HepG2 (cell line): ENCODE results near the gene UST. TPM values are rescaled to one million over a fixed set of nuclear protein-coding genes. Genes with fewer than 3 reads are reported as not detected.

Experiments used
- CREM ChIP-seq, 2 experiments: sonication (generic) in 1 of 2; formaldehyde crosslinking in 1 of 2; IDR thresholded peaks; 2 replicates each; pipeline versions ENCODE4 v1.4.0 to v1.6.1; 2016 to 2020; ENCODE audit warnings: antibody characterized with exemption in 1 of 2, mild to moderate bottlenecking in 1 of 2, missing genetic modification reagents in 1 of 2
- FOXK1 ChIP-seq: sonication (generic); formaldehyde crosslinking; IDR thresholded peaks from 2 replicates; pipeline ENCODE4 v1.4.0; 2020; ENCODE audit warnings: low read depth, missing genetic modification reagents, borderline replicate concordance
- GTF2F1 ChIP-seq: fragments of 150-350 bp; IDR thresholded peaks from 2 replicates; pipeline ENCODE4 v1.6.1; 2014; ENCODE audit warnings: low read length
- HNF4G ChIP-seq, 2 experiments: sonication (generic) in 1 of 2; formaldehyde crosslinking in 1 of 2; IDR thresholded peaks; 2 replicates each; pipeline versions ENCODE4 v1.4.0 to v1.6.1; 2011 to 2020; ENCODE audit warnings: borderline replicate concordance in 2 of 2, low read depth in 2 of 2, mild to moderate bottlenecking in 2 of 2, low read length in 1 of 2, missing genetic modification reagents in 1 of 2, moderate library complexity in 1 of 2
- IKZF5 ChIP-seq: IDR thresholded peaks from 2 replicates; pipeline ENCODE4 v1.6.1; 2018; ENCODE audit warnings: missing genetic modification reagents, mild to moderate bottlenecking, missing compliant biosample characterization
- JDP2 ChIP-seq: sonication (generic); formaldehyde crosslinking; IDR thresholded peaks from 2 replicates; pipeline ENCODE4 v1.8.1; 2022; ENCODE audit warnings: missing genetic modification reagents, borderline replicate concordance
- JUNB ChIP-seq: sonication (generic); formaldehyde crosslinking; IDR thresholded peaks from 2 replicates; pipeline ENCODE4 v1.8.0; 2022; ENCODE audit warnings: missing genetic modification reagents, mild to moderate bottlenecking, borderline replicate concordance
- MAZ ChIP-seq, 2 experiments: sonication (generic) in 1 of 2; formaldehyde crosslinking in 1 of 2; IDR thresholded peaks; 2 replicates each; pipeline versions ENCODE4 v1.5.0 to v1.6.1; 2012 to 2020; ENCODE audit warnings: low read depth in 2 of 2, mild to moderate bottlenecking in 2 of 2, borderline replicate concordance in 1 of 2, improper control_type of control experiment in 1 of 2, low read length in 1 of 2, missing genetic modification reagents in 1 of 2, moderate library complexity in 1 of 2
- NCOA2 ChIP-seq: sonication (generic); formaldehyde crosslinking; IDR thresholded peaks from 2 replicates; pipeline ENCODE4 v1.8.0; 2022; ENCODE audit warnings: inconsistent platforms
- PRPF4 ChIP-seq: fragments of 200-400 bp; formaldehyde crosslinking; IDR thresholded peaks from 2 replicates; pipeline ENCODE4 v1.6.1; 2016; ENCODE audit warnings: low read length, low read depth; ENCODE audit not compliant: poor library complexity, severe bottlenecking
- RARA ChIP-seq: IDR thresholded peaks from 2 replicates; pipeline ENCODE4 v1.6.1; 2016; ENCODE audit warnings: missing genetic modification reagents, missing compliant biosample characterization
- THAP9 ChIP-seq: sonication (generic); formaldehyde crosslinking; IDR thresholded peaks from 2 replicates; pipeline ENCODE4; 2020; ENCODE audit warnings: missing genetic modification reagents, mild to moderate bottlenecking, borderline replicate concordance
- ZFP41 ChIP-seq: sonication (generic); formaldehyde crosslinking; IDR thresholded peaks from 2 replicates; pipeline ENCODE4 v1.4.0; 2020; ENCODE audit warnings: mild to moderate bottlenecking, missing genetic modification reagents, borderline replicate concordance
- ZNF552 ChIP-seq: sonication (generic); formaldehyde crosslinking; IDR thresholded peaks from 2 replicates; pipeline ENCODE4 v1.9.0; 2022; ENCODE audit warnings: missing genetic modification reagents, mild to moderate bottlenecking, borderline replicate concordance
- ZNF772 ChIP-seq: sonication (generic); formaldehyde crosslinking; IDR thresholded peaks from 2 replicates; pipeline ENCODE4 v1.5.0; 2020; ENCODE audit warnings: mild to moderate bottlenecking, missing genetic modification reagents
- polyA plus RNA-seq, 8 experiments: library from polyadenylated mRNA; depleted of rRNA in 3 of 8; stranded (reverse) in 7 of 8; unstranded in 1 of 8; fragments of >200 nt; fragmentation: Illumina TruSeq in 4 of 8; extraction: Trizol in 4 of 8; gene quantifications; 2 replicates each; pipeline versions ENCODE4 v1.2.1 to v1.2.3, GENCODE V29; 2011 to 2016; ENCODE audit warnings: low read depth in 4 of 8, missing spikeins in 1 of 8, mixed read lengths in 1 of 8; ENCODE audit not compliant: insufficient read depth in 1 of 8
- total RNA-seq, 5 experiments: library from RNA; depleted of rRNA; stranded (reverse); fragments of >200 nt; fragmentation: Illumina TruSeq; extraction: Trizol; gene quantifications; 2 replicates each; pipeline ENCODE4 v1.2.3, GENCODE V29; 2016; ENCODE audit warnings: low read depth in 1 of 5
- TF ChIP-seq, protein P1 (sequence below), 2 experiments: sonication (generic) in 1 of 2; formaldehyde crosslinking in 1 of 2; IDR thresholded peaks; 2 replicates each; pipeline versions ENCODE4 v1.6.1 to v1.9.0; 2014 to 2022; ENCODE audit warnings: antibody characterized with exemption in 1 of 2, borderline replicate concordance in 1 of 2, inconsistent platforms in 1 of 2, low read depth in 1 of 2, missing genetic modification reagents in 1 of 2

UST gene
- total and polyA plus RNA-seq, 2 of the 13 experiments (the other 11 are each of a cell fraction or from before 2014, with no cell fraction given) = 0.27 TPM; not detected in 1

DNA sequence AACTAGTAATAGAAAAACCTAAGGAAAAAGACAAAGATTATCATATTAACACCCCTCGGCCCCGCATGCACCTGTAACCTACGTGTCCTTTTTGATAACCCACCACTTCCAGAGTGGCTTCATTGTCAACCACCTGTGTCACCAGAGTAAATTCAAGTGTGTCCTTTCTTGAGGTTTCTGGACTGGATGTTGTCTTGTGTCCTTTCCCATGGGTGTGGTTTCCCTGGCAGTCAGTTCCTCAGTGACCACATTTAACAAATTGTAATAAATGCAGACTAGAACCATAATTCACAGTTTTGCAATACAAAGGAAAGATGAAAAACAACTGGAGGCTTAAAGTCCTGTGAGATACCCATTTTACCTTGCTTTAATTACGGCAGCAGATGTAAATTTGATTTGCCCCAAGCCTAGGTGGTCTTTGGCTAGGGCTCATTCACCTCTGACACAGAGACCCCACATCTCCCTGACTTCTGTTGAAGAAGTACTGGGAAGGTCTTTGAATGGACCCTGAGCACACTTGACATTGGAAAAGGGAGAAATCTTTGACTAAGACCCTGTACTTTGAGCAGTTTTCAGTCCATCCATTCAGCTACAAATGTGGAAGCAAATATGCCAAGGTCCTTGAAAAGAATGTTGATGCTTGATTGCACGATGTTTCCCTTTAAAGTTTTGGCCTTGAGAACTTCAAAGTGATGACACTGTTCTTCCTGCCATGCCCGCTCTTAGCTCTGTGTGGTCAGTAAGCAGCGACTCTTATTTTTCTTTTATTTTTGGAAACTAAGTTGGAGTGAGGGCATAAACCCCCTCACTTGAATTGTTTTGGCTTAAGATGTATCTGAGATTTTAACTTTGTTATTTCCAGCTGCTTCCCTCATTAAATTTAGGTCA is 232.4 kb downstream of the UST start (continued):
- TF ChIP-seq, protein P1, sequence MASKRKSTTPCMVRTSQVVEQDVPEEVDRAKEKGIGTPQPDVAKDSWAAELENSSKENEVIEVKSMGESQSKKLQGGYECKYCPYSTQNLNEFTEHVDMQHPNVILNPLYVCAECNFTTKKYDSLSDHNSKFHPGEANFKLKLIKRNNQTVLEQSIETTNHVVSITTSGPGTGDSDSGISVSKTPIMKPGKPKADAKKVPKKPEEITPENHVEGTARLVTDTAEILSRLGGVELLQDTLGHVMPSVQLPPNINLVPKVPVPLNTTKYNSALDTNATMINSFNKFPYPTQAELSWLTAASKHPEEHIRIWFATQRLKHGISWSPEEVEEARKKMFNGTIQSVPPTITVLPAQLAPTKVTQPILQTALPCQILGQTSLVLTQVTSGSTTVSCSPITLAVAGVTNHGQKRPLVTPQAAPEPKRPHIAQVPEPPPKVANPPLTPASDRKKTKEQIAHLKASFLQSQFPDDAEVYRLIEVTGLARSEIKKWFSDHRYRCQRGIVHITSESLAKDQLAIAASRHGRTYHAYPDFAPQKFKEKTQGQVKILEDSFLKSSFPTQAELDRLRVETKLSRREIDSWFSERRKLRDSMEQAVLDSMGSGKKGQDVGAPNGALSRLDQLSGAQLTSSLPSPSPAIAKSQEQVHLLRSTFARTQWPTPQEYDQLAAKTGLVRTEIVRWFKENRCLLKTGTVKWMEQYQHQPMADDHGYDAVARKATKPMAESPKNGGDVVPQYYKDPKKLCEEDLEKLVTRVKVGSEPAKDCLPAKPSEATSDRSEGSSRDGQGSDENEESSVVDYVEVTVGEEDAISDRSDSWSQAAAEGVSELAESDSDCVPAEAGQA (IDR thresholded peaks at IDR 0.05; ENCODE audit: low read depth) = no peak
- TF ChIP-seq, protein P1 (CRISPR knock-in tag; IDR thresholded peaks at IDR 0.05; ENCODE audit: borderline replicate concordance) = no peak
- TF ChIP-seq JUNB (CRISPR knock-in tag) = no peak
- no peak for TF ChIP-seq THAP9
- peak; percentile 78 for TF ChIP-seq RARA (CRISPR knock-in tag)
- TF ChIP-seq ZNF552 (CRISPR knock-in tag) = no peak
- no peak for TF ChIP-seq PRPF4
- peak; percentile 76; the same call in 1 of the 2 replicates for TF ChIP-seq IKZF5
- peak; percentile 75 for TF ChIP-seq HNF4G (IDR thresholded peaks at IDR 0.05; ENCODE audit: borderline replicate concordance, low read depth, low read length)
- peak; percentile 61 for TF ChIP-seq HNF4G (CRISPR knock-in tag; IDR thresholded peaks at IDR 0.05; ENCODE audit: borderline replicate concordance, low read depth)
- peak; percentile 54; the same call in 1 of the 2 replicates for TF ChIP-seq FOXK1 (CRISPR knock-in tag)
- TF ChIP-seq JDP2 = no peak
- peak; percentile 98 for TF ChIP-seq NCOA2 (CRISPR knock-in tag)
- TF ChIP-seq ZNF772 (CRISPR knock-in tag) = peak; percentile 59; the same call in 1 of the 2 replicates
- no peak for TF ChIP-seq MAZ (IDR thresholded peaks at IDR 0.05; ENCODE audit: borderline replicate concordance, low read depth, low read length)
- no peak for TF ChIP-seq MAZ (CRISPR knock-in tag; IDR thresholded peaks at IDR 0.05; ENCODE audit: low read depth)
- TF ChIP-seq ZFP41 = no peak
- TF ChIP-seq GTF2F1 = no peak
- TF ChIP-seq CREM (IDR thresholded peaks at IDR 0.05) = peak; percentile 93
- TF ChIP-seq CREM (CRISPR knock-in tag; IDR thresholded peaks at IDR 0.05) = no peak
